ENCODE data around the gene LCE3E. TPM values are rescaled to one million over a fixed set of nuclear protein-coding genes. Genes with fewer than 3 reads are reported as not detected.

LCE3E gene, protein sequence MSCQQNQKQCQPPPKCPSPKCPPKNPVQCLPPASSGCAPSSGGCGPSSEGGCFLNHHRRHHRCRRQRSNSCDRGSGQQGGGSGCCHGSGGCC
- total RNA-seq, result not detected in 2 replicates

GRCh38 chr1:152566681-152567080, at the start of gene LCE3E:
Gene LCE3E, minus strand, starts transcription at chr1:152566780. Its CDS starts 572 bp downstream, at chr1:152566208.

GRCh38 chr1:152613511-152613910, 46.9 kb upstream of the LCE3E start, which contains the start of gene LCE3B:
Gene LCE3B, plus strand, starts transcription at chr1:152613811. Its CDS starts 0 bp downstream, at chr1:152613811.

GRCh38 chr1:152599934-152600333, 33.4 kb upstream of the LCE3E start, which contains the start of gene LCE3C:
Gene LCE3C, plus strand, starts transcription at chr1:152600234. Its CDS starts 498 bp downstream, at chr1:152600732.

DNA sequence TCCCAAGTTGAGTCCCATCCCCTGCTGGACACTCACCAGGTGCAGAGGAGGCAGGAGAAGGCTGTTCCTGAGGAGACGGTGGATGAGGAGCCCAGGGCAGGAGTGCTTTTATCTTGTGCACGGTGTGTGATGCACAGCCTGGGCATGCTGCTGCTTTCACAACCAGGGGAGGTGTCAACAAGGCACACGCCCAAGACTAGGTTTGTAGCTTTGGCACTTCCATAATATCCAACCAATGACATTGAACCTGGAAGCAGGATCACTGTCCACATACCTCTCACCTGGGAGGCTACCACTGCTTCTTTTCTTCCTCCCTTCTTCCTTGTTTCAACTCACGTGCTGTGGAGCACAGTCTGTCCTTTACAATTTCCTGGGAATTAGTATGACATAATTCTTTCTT, 13.9 kb upstream of the LCE3E start, which contains the start of gene LCE3D:
LCE3D (minus strand) TSS at position 84 of the 400 bp plus-strand sequence. CDS start 580 bp downstream, outside the sequence.

Other genes with a start within 250 kb of the LCE3E start
- not detected in 2 replicates for gene FLG, start 241.5 kb downstream of the LCE3E start, total RNA-seq
- not detected in 2 replicates for gene FLG2, start 206.8 kb downstream of the LCE3E start, total RNA-seq
- not detected in 2 replicates for gene CRNN, start 152.5 kb downstream of the LCE3E start, total RNA-seq
- not detected in 2 replicates for gene LCE5A, start 56.0 kb downstream of the LCE3E start, total RNA-seq
- not detected in 2 replicates for gene CRCT1, start 52.3 kb downstream of the LCE3E start, total RNA-seq
- gene LCE3D, start 13.7 kb upstream of the LCE3E start, total RNA-seq, result not detected in 2 replicates
- not detected in 2 replicates for gene LCE3C, start 33.5 kb upstream of the LCE3E start, total RNA-seq
- not detected in 2 replicates for gene LCE3B, start 47.0 kb upstream of the LCE3E start, total RNA-seq
- not detected in 2 replicates for gene LCE3A, start 56.3 kb upstream of the LCE3E start, total RNA-seq
- not detected in 2 replicates for gene LCE2D, start 96.6 kb upstream of the LCE3E start, total RNA-seq
- gene LCE2C, start 108.5 kb upstream of the LCE3E start, total RNA-seq, result not detected in 2 replicates
- not detected in 2 replicates for gene LCE2B, start 119.3 kb upstream of the LCE3E start, total RNA-seq
- gene LCE2A, start 131.6 kb upstream of the LCE3E start, total RNA-seq, result not detected in 2 replicates
- gene LCE4A, start 141.4 kb upstream of the LCE3E start, total RNA-seq, result not detected in 2 replicates
- not detected in 2 replicates for gene KPRP, start 191.2 kb upstream of the LCE3E start, total RNA-seq
- gene LCE1F, start 208.4 kb upstream of the LCE3E start, total RNA-seq, result not detected in 2 replicates
- gene LCE1E, start 219.5 kb upstream of the LCE3E start, total RNA-seq, result not detected in 2 replicates
- not detected in 2 replicates for gene LCE1D, start 229.9 kb upstream of the LCE3E start, total RNA-seq
- not detected in 2 replicates for gene LCE1C, start 239.9 kb upstream of the LCE3E start, total RNA-seq
- gene LCE1B, start 245.2 kb upstream of the LCE3E start, total RNA-seq, result not detected in 2 replicates